Placental pericyte (primary cell): Measurements from ENCODE around the gene RPS26. TPM values are rescaled to one million over a fixed set of nuclear protein-coding genes. Genes with fewer than 3 reads are reported as not detected.

Experiments
- total RNA-seq: library from RNA; depleted of rRNA; stranded (reverse); fragments of >200 nt; gene quantifications from 2 replicates; pipeline ENCODE4 v1.2.3, GENCODE V29; 2012

The RPS26 gene
- total RNA-seq: 329 and 597 TPM in 2 replicates

GRCh38 chr12:56041552-56042429 lies at the start of gene RPS26:
Gene RPS26 (plus strand): TSS chr12:56041918. CDS start chr12:56042167, 249 bp downstream.

DNA sequence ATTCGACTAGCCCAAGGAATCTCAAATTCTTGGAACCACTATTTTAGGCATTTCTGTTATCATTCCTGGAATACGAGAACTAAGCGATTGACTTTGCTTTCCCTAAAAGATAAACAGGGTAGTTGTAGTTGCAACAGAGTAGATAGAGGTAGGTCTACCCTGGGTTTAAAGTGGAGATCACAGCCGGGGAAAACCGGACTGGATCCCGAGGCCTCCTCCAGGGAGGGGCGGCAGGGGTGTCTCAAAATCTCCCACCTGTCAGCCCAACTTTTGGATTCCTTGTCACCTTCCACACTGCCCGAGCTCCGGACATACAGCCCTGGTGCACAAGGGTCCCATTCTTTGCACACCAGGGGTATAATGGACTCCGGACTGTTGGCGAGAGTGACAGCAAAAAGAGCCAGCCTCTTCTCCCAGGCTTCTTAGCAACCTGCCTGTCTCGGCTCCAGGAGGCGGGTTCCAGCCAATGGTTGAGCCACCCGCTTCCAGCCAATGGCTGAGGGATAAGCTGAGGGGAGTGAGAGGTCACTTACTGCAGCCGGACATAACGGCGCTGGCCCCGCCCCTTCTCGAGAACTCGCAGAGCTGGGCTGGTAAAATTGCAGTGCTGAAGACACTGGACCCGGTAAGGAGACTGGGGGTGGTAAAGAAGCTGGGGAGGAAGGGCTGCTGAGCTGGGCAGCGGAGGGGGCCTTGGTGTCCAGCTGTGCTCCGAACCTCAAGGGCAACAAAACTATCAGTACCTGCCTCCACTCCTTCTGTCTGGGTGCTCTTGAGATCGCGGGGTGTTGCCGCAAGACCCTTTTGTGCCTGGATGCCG lies 44.8 kb upstream of the RPS26 start, which contains the start of gene SUOX:
SUOX (plus strand) TSS at position 562 of the 820 bp plus-strand sequence. CDS start 4,946 bp downstream, outside the sequence.

DNA sequence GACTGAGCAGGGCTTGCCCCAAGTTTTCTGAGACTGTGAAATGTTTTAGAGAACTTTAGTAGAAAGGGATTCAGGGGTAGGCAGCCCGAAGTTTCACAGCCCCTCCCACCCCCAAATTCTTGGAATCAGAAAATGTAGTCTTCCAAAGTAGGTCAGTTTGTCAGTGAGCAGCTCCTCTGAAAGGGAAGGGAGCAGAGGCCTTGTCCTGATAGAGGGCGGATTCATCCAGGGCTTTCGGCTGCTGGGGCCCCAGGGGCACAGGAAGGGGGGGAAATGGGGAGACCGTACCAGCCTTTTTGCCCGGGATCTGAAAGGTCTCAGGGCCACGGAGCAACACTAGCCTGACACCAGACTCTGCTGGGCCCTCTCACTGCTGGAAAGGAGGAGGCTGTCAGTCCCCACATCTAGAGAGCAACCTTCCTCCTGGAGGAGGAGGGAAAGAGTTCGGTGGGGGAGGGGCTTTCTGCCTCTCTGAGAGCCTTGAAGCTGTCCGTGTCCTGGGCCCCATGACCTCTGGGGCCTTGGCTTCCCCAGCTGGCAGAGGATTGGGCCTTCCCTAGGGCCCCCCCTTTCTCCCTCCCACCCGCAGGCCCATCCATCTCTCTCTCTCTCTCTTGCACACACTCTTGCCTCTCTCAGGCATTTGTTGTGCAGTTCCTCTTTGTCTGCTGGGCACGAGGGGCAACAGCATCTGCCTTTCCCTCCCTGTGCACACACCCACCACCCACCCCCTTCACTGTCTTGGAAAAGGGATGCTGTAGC lies 21.1 kb upstream of the RPS26 start, which contains the start of gene IKZF4:
IKZF4 (plus strand) TSS at position 621 of the 762 bp plus-strand sequence. CDS start 451 bp downstream, outside the sequence.

DNA sequence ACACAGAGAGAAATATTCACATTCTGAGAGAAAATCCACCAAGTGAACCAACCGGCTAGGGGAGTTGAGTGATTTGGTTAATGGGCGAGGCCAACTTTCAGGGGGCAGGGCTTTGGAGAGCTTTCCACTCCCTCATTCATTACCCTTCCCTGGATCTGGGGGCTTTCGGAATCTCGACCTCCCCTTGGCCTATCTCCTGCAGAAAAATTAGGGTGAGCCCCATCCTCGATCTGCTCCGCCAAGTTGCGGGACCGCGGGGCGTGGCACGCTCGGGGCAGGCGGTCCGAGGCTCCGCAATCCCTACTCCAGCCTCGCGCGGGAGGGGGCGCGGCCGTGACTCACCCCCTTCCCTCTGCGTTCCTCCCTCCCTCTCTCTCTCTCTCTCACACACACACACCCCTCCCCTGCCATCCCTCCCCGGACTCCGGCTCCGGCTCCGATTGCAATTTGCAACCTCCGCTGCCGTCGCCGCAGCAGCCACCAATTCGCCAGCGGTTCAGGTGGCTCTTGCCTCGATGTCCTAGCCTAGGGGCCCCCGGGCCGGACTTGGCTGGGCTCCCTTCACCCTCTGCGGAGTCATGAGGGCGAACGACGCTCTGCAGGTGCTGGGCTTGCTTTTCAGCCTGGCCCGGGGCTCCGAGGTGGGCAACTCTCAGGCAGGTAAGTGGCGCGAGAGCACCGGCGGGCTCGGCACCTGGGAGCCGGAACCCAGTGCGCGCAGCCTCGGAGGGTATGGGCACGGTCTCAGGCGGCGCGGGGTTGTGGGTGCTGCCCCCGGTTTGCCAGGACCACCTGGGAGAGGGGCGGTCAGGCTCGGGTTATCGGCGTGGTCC lies 38.2 kb downstream of the RPS26 start, which contains the start of gene ERBB3:
ERBB3 (plus strand) TSS at position 443 of the 833 bp plus-strand sequence; CDS start at position 579, 136 bp downstream.

Other genes starting within 250 kb of the RPS26 start
- 53.3 and 65.9 TPM in 2 replicates for gene SARNP, start 224.2 kb upstream of the RPS26 start, total RNA-seq
- gene ORMDL2, start 223.9 kb upstream of the RPS26 start, total RNA-seq: 26.3 and 27.8 TPM in 2 replicates
- gene DNAJC14, start 212.3 kb upstream of the RPS26 start, total RNA-seq: 35.2 and 56.0 TPM in 2 replicates
- gene MMP19, start 199.0 kb upstream of the RPS26 start, total RNA-seq: 9.0 and 11.2 TPM in 2 replicates
- 27.9 and 33.9 TPM in 2 replicates for gene PYM1, start 114.0 kb upstream of the RPS26 start, total RNA-seq
- 32.4 and 42.4 TPM in 2 replicates for gene DGKA, start 110.8 kb upstream of the RPS26 start, total RNA-seq
- 0.72 and 0.88 TPM in 2 replicates for gene PMEL, start 75.9 kb upstream of the RPS26 start, total RNA-seq
- gene CDK2, start 75.1 kb upstream of the RPS26 start, total RNA-seq: 7.2 and 73.4 TPM in 2 replicates
- 77.3 and 104 TPM in 2 replicates for gene RAB5B, start 67.8 kb upstream of the RPS26 start, total RNA-seq
- gene SUOX, start 44.6 kb upstream of the RPS26 start, total RNA-seq: 5.9 and 17.3 TPM in 2 replicates
- 2.8 and 4.9 TPM in 2 replicates for gene IKZF4, start 20.9 kb upstream of the RPS26 start, total RNA-seq
- gene ERBB3, start 38.2 kb downstream of the RPS26 start, total RNA-seq: under 0.01 and 0.22 TPM in 2 replicates
- 136 and 194 TPM in 2 replicates for gene PA2G4, start 62.6 kb downstream of the RPS26 start, total RNA-seq
- gene RPL41, start 74.7 kb downstream of the RPS26 start, total RNA-seq: 918 and 4,761 TPM in 2 replicates
- gene ZC3H10, start 76.3 kb downstream of the RPS26 start, total RNA-seq: 5.0 and 7.4 TPM in 2 replicates
- gene ESYT1, start 86.3 kb downstream of the RPS26 start, total RNA-seq: 334 and 363 TPM in 2 replicates
- 39.5 and 81.2 TPM in 2 replicates for gene MYL6B, start 110.7 kb downstream of the RPS26 start, total RNA-seq
- gene MYL6, start 116.4 kb downstream of the RPS26 start, total RNA-seq: 1,095 and 1,312 TPM in 2 replicates
- gene SMARCC2, start 147.6 kb downstream of the RPS26 start, total RNA-seq: 45.4 and 50.1 TPM in 2 replicates
- gene RNF41, start 180.0 kb downstream of the RPS26 start, total RNA-seq: 104 and 236 TPM in 2 replicates
- gene NABP2, start 182.4 kb downstream of the RPS26 start, total RNA-seq: 26.3 and 42.1 TPM in 2 replicates
- not detected in 2 replicates for gene SLC39A5, start 188.1 kb downstream of the RPS26 start, total RNA-seq
- 21.2 and 39.4 TPM in 2 replicates for gene ANKRD52, start 216.5 kb downstream of the RPS26 start, total RNA-seq
- 10.3 and 14.9 TPM in 2 replicates for gene COQ10A, start 225.0 kb downstream of the RPS26 start, total RNA-seq